H9 (cell line): ENCODE data around the gene KRTAP10-11. TPM values are rescaled to one million over a fixed set of nuclear protein-coding genes. Genes with fewer than 3 reads are reported as not detected.

Source experiments
- DNase-seq: peaks from one replicate; pipeline ENCODE4 v3.0.0-alpha.2; 2017
- H2AFZ ChIP-seq: one replicate; pipeline ENCODE4 v1.6.1; 2013; ENCODE audit warnings: mild to moderate bottlenecking, low read length, control low read depth, moderate library complexity
- H2AK5ac ChIP-seq: 2 replicates; pipeline ENCODE4 v1.6.1; 2013; ENCODE audit warnings: low read length, control low read depth, mixed read lengths; ENCODE audit not compliant: insufficient read length
- H2BK120ac ChIP-seq: one replicate; pipeline ENCODE4 v1.6.1; 2013; ENCODE audit warnings: low read depth, mild to moderate bottlenecking, low read length, control low read depth, inconsistent platforms; ENCODE audit not compliant: poor library complexity, severe bottlenecking
- H2BK12ac ChIP-seq: 2 replicates; pipeline ENCODE4 v1.6.1; 2013; ENCODE audit warnings: low read length, control low read depth, mixed read lengths, low read depth; ENCODE audit not compliant: insufficient read length
- H2BK15ac ChIP-seq: 2 replicates; pipeline ENCODE4 v1.6.1; 2013; ENCODE audit warnings: low read depth, low read length, control low read depth
- H2BK20ac ChIP-seq: one replicate; pipeline ENCODE4 v1.6.1; 2013; ENCODE audit warnings: low read depth, mild to moderate bottlenecking, low read length, control low read depth, inconsistent platforms; ENCODE audit not compliant: poor library complexity, severe bottlenecking
- H2BK5ac ChIP-seq: 2 replicates; pipeline ENCODE4 v1.6.1; 2013; ENCODE audit warnings: low read length, control low read depth, mixed read lengths; ENCODE audit not compliant: insufficient read length
- H3K14ac ChIP-seq: 2 replicates; pipeline ENCODE4 v1.6.1; 2013; ENCODE audit warnings: low read length, control low read depth; ENCODE audit not compliant: insufficient read depth
- H3K18ac ChIP-seq: 2 replicates; pipeline ENCODE4 v1.6.1; 2013; ENCODE audit warnings: low read depth, mild to moderate bottlenecking, mixed read lengths, low read length, control low read depth; ENCODE audit not compliant: insufficient read length
- H3K23ac ChIP-seq: 2 replicates; pipeline ENCODE4 v1.6.1; 2013; ENCODE audit warnings: low read length, control low read depth, mixed read lengths, low read depth; ENCODE audit not compliant: insufficient read length
- H3K23me2 ChIP-seq: 2 replicates; pipeline ENCODE4 v1.6.1; 2013; ENCODE audit warnings: low read depth, mild to moderate bottlenecking, mixed read lengths, low read length, control low read depth; ENCODE audit not compliant: insufficient read length, poor library complexity, severe bottlenecking
- H3K27ac ChIP-seq: 2 replicates; pipeline ENCODE4 v1.5.1; 2013; ENCODE audit warnings: low read length, control low read depth, mixed read lengths, low read depth; ENCODE audit not compliant: insufficient read length
- H3K27me3 ChIP-seq: 2 replicates; pipeline ENCODE4 v1.6.1; 2013; ENCODE audit warnings: low read length, control low read depth, inconsistent platforms; ENCODE audit not compliant: insufficient read depth
- H3K4ac ChIP-seq: 2 replicates; pipeline ENCODE4 v1.6.1; 2013; ENCODE audit warnings: low read depth, mild to moderate bottlenecking, control low read depth, inconsistent platforms, low read length, moderate library complexity
- H3K4me1 ChIP-seq: 2 replicates; pipeline ENCODE4 v1.6.1; 2013; ENCODE audit warnings: low read length, control low read depth, inconsistent platforms; ENCODE audit not compliant: insufficient read depth
- H3K4me2 ChIP-seq: 2 replicates; pipeline ENCODE4 v1.6.1; 2013; ENCODE audit warnings: low read length, control low read depth, mixed read lengths; ENCODE audit not compliant: insufficient read length, insufficient read depth
- H3K56ac ChIP-seq: 2 replicates; pipeline ENCODE4 v1.6.1; 2013; ENCODE audit warnings: low read depth, mild to moderate bottlenecking, mixed read lengths, low read length, control low read depth; ENCODE audit not compliant: insufficient read length
- H3K79me1 ChIP-seq: 2 replicates; pipeline ENCODE4 v1.6.1; 2013; ENCODE audit warnings: low read depth, mild to moderate bottlenecking, moderate library complexity, low read length, control low read depth, inconsistent platforms; ENCODE audit not compliant: insufficient read depth, poor library complexity, severe bottlenecking
- H3K79me2 ChIP-seq: 2 replicates; pipeline ENCODE4 v1.6.1; 2013; ENCODE audit warnings: low read length, control low read depth, inconsistent platforms; ENCODE audit not compliant: insufficient read depth
- H3K9ac ChIP-seq: 2 replicates; pipeline ENCODE4 v1.6.1; 2013; ENCODE audit warnings: low read length, control low read depth, mixed read lengths; ENCODE audit not compliant: insufficient read length; ENCODE audit errors: extremely low read depth
- H3K9me3 ChIP-seq: one replicate; pipeline ENCODE4 v1.6.1; 2013; ENCODE audit warnings: low read depth, low read length, inconsistent platforms; ENCODE audit not compliant: control insufficient read depth
- H3T11ph ChIP-seq: one replicate; pipeline ENCODE4 v1.6.1; 2013; ENCODE audit warnings: mild to moderate bottlenecking, low read length, control low read depth, inconsistent platforms
- H4K20me1 ChIP-seq: one replicate; pipeline ENCODE4 v1.6.1; 2013; ENCODE audit not compliant: control insufficient read depth, insufficient read length, insufficient read depth
- H4K5ac ChIP-seq: 2 replicates; pipeline ENCODE4 v1.6.1; 2013; ENCODE audit warnings: low read depth, mild to moderate bottlenecking, mixed read lengths, low read length, control low read depth; ENCODE audit not compliant: insufficient read length
- H4K8ac ChIP-seq: replicated peaks from 2 replicates; pipeline ENCODE4 v1.6.1; 2013; ENCODE audit warnings: low read length, control low read depth, mixed read lengths, low read depth; ENCODE audit not compliant: insufficient read length
- H4K91ac ChIP-seq: 2 replicates; pipeline ENCODE4 v1.6.1; 2013; ENCODE audit warnings: low read depth, mild to moderate bottlenecking, moderate library complexity, mixed read lengths, low read length, control low read depth; ENCODE audit not compliant: insufficient read length
- H3K27ac Mint-ChIP-seq, 3 experiments: 2 replicates in 2 of 3; 3 replicates in 1 of 3; pipeline ENCODE4 v1.8.0; 2020 to 2021; ENCODE audit warnings: mixed read lengths in 3 of 3, mild to moderate bottlenecking in 1 of 3, moderate library complexity in 1 of 3
- H3K27me3 Mint-ChIP-seq: 2 replicates; pipeline ENCODE4 v1.8.0; 2021; ENCODE audit warnings: low read depth, mild to moderate bottlenecking, moderate library complexity, mixed read lengths
- H3K36me3 Mint-ChIP-seq, 3 experiments: 2 replicates in 2 of 3; 3 replicates in 1 of 3; pipeline ENCODE4 v1.8.0; 2020 to 2021; ENCODE audit warnings: low read depth in 3 of 3, mixed read lengths in 3 of 3; ENCODE audit not compliant: insufficient read depth in 1 of 3
- H3K4me1 Mint-ChIP-seq, 2 experiments: 2 replicates each; pipeline ENCODE4 v1.8.0; 2020; ENCODE audit warnings: mixed read lengths in 2 of 2
- H3K4me3 Mint-ChIP-seq, 2 experiments: 2 replicates in 1 of 2; 3 replicates in 1 of 2; pipeline ENCODE4 v1.8.0; 2020 to 2021; ENCODE audit warnings: mild to moderate bottlenecking in 2 of 2, mixed read lengths in 2 of 2, moderate library complexity in 1 of 2
- H3K9me3 Mint-ChIP-seq, 2 experiments: 2 replicates in 1 of 2; 3 replicates in 1 of 2; pipeline ENCODE4 v1.8.0; 2020; ENCODE audit warnings: mild to moderate bottlenecking in 2 of 2, mixed read lengths in 2 of 2, moderate library complexity in 1 of 2
- CTCF ChIP-seq: fragments of 200-600 bp; sonication (generic); conservative IDR thresholded peaks from 3 replicates; pipeline ENCODE4 v1.8.0; 2021; ENCODE audit warnings: antibody characterized with exemption, mild to moderate bottlenecking
- WGBS: extraction: QIAGEN DNeasy Blood & Tissue Kit; methylation state at CpG from one replicate; pipeline ENCODE4 v1.1.7; 2013; ENCODE audit warnings: missing lambda C conversion rate, low lambda C conversion rate, mixed read lengths; ENCODE audit not compliant: insufficient read length; ENCODE audit errors: extremely low coverage; 5-methylcytosine and 5-hydroxymethylcytosine counted together
- total RNA-seq: library from RNA; stranded (reverse); gene quantifications from 2 replicates; pipeline ENCODE4 v1.2.1, GENCODE V29; 2021

The KRTAP10-11 gene
- total RNA-seq, 1 experiment from 2014 or later = not detected

GRCh38 chr21:44603911-44604310 lies 42.3 kb upstream of the KRTAP10-11 start:
- Mint-ChIP-seq H3K9me3 (peaks cover 2 to 3% of the 10 kb centered on the region in 2 experiments), H3K4me1 (peaks cover 15 to 18% of the 10 kb centered on the region in 2 experiments)
- H3K4ac ChIP-seq = no peak overlapping the region

More at GRCh38 chr21:44603911-44604310, 42.3 kb upstream of the KRTAP10-11 start:
- Histone ChIP-seq H2BK120ac (no peak overlapping the region), H2BK12ac (no peak overlapping the region), H3K9ac (no peak overlapping the region), H4K5ac (no peak overlapping the region), H2AFZ (no peak overlapping the region), H4K8ac (no peak overlapping the region), H3K27me3 (no peaks in the 10 kb centered on the region), H4K20me1 (no peaks in the 10 kb centered on the region), H3K79me1 (no peaks in the 10 kb centered on the region), H2BK20ac (no peak overlapping the region), H3K9me3 (no peaks in the 10 kb centered on the region), H2BK5ac (no peak overlapping the region), H3K14ac (no peak overlapping the region), H3K27ac (no peak overlapping the region), H3K4me1 (no peaks in the 10 kb centered on the region), H3K23me2 (no peaks in the 10 kb centered on the region), H3K18ac (no peak overlapping the region), H3K4me2 (no peak overlapping the region), H3T11ph (no peak overlapping the region), H3K79me2 (no peaks in the 10 kb centered on the region), H4K91ac (no peak overlapping the region), H3K23ac (no peak overlapping the region), H3K56ac (no peak overlapping the region), H2BK15ac (no peak overlapping the region), H2AK5ac (no peak overlapping the region)
- H3K27ac Mint-ChIP-seq = no peak overlapping the region
- peaks cover 14% of the 10 kb centered on the region for H3K27me3 Mint-ChIP-seq
- H3K4me3 Mint-ChIP-seq = no peak overlapping the region
- peaks cover 0 to 1% (median 0%) of the 10 kb centered on the region in 3 experiments; a peak in 2 of 7 replicates for H3K36me3 Mint-ChIP-seq
- no CpG with 5 or more reads among the region's 8 CpGs for WGBS
- no peak for DNase-seq
- no peak for TF ChIP-seq CTCF
